ENCODE results near the gene LIN28B. TPM values are rescaled to one million over a fixed set of nuclear protein-coding genes. Genes with fewer than 3 reads are reported as not detected.

The LIN28B gene
- total RNA-seq, 1 donor from 2014 or later = 35.2 TPM

GRCh38 chr6:104958178-104959025 lies 1.5 kb downstream of the LIN28B start:
- DNase-seq (ENCODE audit: low spot score, unreplicated experiment) = no peak
- Mint-ChIP-seq H3K4me1 (ENCODE audit: low read depth) (peaks cover 27% of the 10 kb centered on the region), H3K9me3 (ENCODE audit: low read depth) (no peaks in the 10 kb centered on the region), H3K27ac (peak overlapping the region; percentile 99), H3K27me3 (no peaks in the 10 kb centered on the region), H3K36me3 (ENCODE audit: insufficient read depth) (no peaks in the 10 kb centered on the region), H3K4me3 (ENCODE audit: low read depth) (peak overlapping the region; percentile 92)
- TF ChIP-seq CTCF (IDR thresholded peaks at IDR 0.05; ENCODE audit: unreplicated experiment) = no peak

- Mint-ChIP-seq H3K4me1 (ENCODE audit: low read depth) (peaks cover 22% of the 10 kb centered on the region), H3K27me3 (no peaks in the 10 kb centered on the region), H3K4me3 (ENCODE audit: low read depth) (peak overlapping the region; percentile 92), H3K27ac (peak overlapping the region; percentile 99), H3K9me3 (ENCODE audit: low read depth) (no peaks in the 10 kb centered on the region), H3K36me3 (ENCODE audit: insufficient read depth) (no peaks in the 10 kb centered on the region)
- no peak for TF ChIP-seq CTCF (IDR thresholded peaks at IDR 0.05; ENCODE audit: unreplicated experiment)
- DNase-seq (ENCODE audit: low spot score, unreplicated experiment) = no peak
Measured at GRCh38 chr6:104959026-104959858, 2.3 kb downstream of the LIN28B start.

GRCh38 chr6:104969108-104969507 lies 12.2 kb downstream of the LIN28B start:
- no peak for TF ChIP-seq CTCF (IDR thresholded peaks at IDR 0.05; ENCODE audit: unreplicated experiment)
- H3K4me1 Mint-ChIP-seq (ENCODE audit: low read depth) = peaks cover 13% of the 10 kb centered on the region
- no peaks in the 10 kb centered on the region for H3K27me3 Mint-ChIP-seq
- peaks cover 1% of the 10 kb centered on the region for H3K36me3 Mint-ChIP-seq (ENCODE audit: insufficient read depth)
- DNase-seq (ENCODE audit: low spot score, unreplicated experiment) = no peak
- no peaks in the 10 kb centered on the region for H3K9me3 Mint-ChIP-seq (ENCODE audit: low read depth)
- H3K4me3 Mint-ChIP-seq (ENCODE audit: low read depth) = no peak overlapping the region
- H3K27ac Mint-ChIP-seq = peak overlapping the region; percentile 83

DNA sequence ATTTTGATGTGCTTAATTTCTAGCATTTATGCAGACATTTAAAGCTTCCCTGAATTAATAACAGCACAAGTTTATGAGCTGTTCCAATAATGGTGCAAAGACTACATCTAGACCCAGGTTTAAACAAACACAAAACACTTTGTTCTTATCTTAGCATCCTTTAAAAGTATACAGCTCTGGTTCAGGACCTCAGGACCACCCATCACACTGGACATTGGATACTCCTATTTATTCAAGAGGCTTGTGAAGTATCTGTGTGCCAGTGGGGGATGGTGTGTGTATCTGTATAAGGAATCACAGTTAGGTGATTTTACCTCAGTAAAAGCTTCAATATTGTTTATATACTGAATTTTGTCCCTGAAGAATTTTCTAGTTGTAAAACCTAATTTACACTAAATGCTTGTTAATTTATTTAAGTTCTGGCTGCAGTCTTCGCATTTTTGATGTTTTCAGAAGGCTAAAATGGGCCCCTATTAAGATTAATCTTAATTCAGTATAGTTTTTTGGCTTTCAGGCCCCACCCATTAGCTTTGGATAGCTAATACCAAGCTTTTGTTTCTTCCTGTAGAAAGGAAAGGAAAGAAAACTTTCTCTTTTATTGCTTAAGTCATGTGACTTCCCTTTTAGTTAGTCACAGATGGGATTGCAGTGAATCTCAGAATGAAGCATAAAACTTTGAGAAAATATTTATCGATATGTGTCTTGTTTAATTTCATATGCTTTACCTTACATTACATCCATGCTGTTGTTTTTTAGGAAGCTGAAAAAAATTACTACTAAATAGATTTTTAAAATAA lies 13.1 kb downstream of the LIN28B start:
- no peak overlapping the region for H3K4me3 Mint-ChIP-seq (ENCODE audit: low read depth)
- no peak for DNase-seq (ENCODE audit: low spot score, unreplicated experiment)
- H3K27me3 Mint-ChIP-seq = no peaks in the 10 kb centered on the region
- no peaks in the 10 kb centered on the region for H3K9me3 Mint-ChIP-seq (ENCODE audit: low read depth)
- H3K4me1 Mint-ChIP-seq (ENCODE audit: low read depth) = peaks cover 13% of the 10 kb centered on the region
- peaks cover 1% of the 10 kb centered on the region for H3K36me3 Mint-ChIP-seq (ENCODE audit: insufficient read depth)
- no peak overlapping the region for H3K27ac Mint-ChIP-seq
- no peak for TF ChIP-seq CTCF (IDR thresholded peaks at IDR 0.05; ENCODE audit: unreplicated experiment)

GRCh38 chr6:104973404-104973803 lies 16.5 kb downstream of the LIN28B start:
- no peak overlapping the region for H3K4me3 Mint-ChIP-seq (ENCODE audit: low read depth)
- H3K4me1 Mint-ChIP-seq (ENCODE audit: low read depth) = peaks cover 16% of the 10 kb centered on the region
- H3K27me3 Mint-ChIP-seq = no peaks in the 10 kb centered on the region
- no peak for DNase-seq (ENCODE audit: low spot score, unreplicated experiment)
- H3K36me3 Mint-ChIP-seq (ENCODE audit: insufficient read depth) = peaks cover 4% of the 10 kb centered on the region
- H3K27ac Mint-ChIP-seq = no peak overlapping the region
- no peaks in the 10 kb centered on the region for H3K9me3 Mint-ChIP-seq (ENCODE audit: low read depth)
- no peak for TF ChIP-seq CTCF (IDR thresholded peaks at IDR 0.05; ENCODE audit: unreplicated experiment)

All from progenitor cell of endocrine pancreas (in vitro differentiated cells).